ENCODE measurements around the gene KRT82. TPM values are rescaled to one million over a fixed set of nuclear protein-coding genes. Genes with fewer than 3 reads are reported as not detected.

Gene KRT82
- total RNA-seq, 4 donors from 2014 or later: not detected

DNA sequence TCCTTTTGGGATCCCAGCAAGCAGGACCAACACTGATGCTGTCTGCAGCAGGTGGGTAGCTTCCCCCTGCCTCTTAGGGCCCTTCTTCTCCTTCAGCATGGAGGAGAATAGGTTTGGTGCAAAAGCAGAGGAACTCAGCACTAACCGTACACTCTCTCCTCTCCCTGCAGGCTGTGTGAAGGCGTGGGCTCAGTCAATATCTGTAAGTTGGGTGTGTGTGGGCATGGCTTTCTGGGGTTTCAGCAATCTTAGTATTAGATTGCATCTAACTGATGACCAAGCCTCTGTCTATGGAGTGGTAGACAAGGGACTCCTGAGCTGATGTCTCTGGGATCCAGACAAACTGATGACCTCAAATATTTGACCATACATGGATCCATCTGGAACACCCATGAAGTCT, 53.2 kb downstream of the KRT82 start:
- no peak overlapping the region for H3K4me3 ChIP-seq
- H3K9me3 ChIP-seq: no peaks in the 10 kb centered on the region
- TF ChIP-seq, protein P1, sequence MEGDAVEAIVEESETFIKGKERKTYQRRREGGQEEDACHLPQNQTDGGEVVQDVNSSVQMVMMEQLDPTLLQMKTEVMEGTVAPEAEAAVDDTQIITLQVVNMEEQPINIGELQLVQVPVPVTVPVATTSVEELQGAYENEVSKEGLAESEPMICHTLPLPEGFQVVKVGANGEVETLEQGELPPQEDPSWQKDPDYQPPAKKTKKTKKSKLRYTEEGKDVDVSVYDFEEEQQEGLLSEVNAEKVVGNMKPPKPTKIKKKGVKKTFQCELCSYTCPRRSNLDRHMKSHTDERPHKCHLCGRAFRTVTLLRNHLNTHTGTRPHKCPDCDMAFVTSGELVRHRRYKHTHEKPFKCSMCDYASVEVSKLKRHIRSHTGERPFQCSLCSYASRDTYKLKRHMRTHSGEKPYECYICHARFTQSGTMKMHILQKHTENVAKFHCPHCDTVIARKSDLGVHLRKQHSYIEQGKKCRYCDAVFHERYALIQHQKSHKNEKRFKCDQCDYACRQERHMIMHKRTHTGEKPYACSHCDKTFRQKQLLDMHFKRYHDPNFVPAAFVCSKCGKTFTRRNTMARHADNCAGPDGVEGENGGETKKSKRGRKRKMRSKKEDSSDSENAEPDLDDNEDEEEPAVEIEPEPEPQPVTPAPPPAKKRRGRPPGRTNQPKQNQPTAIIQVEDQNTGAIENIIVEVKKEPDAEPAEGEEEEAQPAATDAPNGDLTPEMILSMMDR (IDR thresholded peaks at IDR 0.05): no peak
- no peak for TF ChIP-seq POLR2A (IDR thresholded peaks at IDR 0.05)
- H3K36me3 ChIP-seq: no peaks in the 10 kb centered on the region
- no peaks in the 10 kb centered on the region for H3K4me1 ChIP-seq
- H3K27ac ChIP-seq: no peak overlapping the region
- no peaks in the 10 kb centered on the region for H3K27me3 ChIP-seq
- DNase-seq: no peak

DNA sequence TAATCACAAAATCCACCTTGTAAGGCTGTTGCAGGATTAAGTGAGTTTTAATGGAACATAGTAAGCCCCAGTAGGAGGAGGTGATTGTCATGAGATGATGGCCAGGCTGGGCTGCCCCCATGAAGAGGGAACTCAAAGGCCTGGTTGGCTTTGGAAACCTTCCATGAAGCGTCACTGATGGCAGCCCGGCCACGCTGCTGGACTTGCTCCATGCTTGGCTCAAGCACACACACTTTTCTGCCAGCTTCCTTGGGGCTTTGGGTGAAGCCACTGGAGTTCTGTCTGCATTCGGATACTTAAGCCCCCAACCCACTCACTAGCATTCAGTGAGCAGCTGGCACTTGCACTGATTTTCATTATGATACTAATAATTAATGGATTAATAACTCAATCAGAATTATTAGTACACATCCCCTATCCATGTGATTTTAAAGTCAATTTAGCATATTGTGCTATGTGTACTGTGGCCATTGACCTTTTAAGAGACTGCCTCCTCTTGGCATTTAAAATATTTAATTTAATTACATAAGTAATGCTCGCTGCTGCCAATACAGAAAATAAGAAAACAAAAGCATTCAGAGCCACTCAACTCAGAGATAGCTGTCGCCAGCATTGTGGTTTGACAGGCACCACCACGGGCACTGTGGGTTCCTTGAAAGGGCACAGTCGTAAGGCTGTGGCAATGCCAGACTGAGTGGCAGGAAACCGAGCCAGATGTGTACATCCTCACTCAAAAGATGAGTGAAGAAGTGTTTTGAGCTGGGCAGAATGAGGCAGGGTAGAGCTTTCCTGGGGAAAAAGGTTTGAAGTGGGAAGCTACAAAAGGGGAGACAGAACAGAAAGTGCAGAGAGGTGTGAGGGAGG, 54.7 kb downstream of the KRT82 start:
- Histone ChIP-seq H3K36me3 (no peaks in the 10 kb centered on the region), H3K27me3 (no peaks in the 10 kb centered on the region), H3K4me3 (no peak overlapping the region), H3K9me3 (no peaks in the 10 kb centered on the region), H3K4me1 (no peaks in the 10 kb centered on the region), H3K27ac (no peak overlapping the region)
- TF ChIP-seq, protein P1 (IDR thresholded peaks at IDR 0.05): no peak
- TF ChIP-seq POLR2A (IDR thresholded peaks at IDR 0.05): no peak
- peak in 1 of 3 donors; percentile 43 for DNase-seq

DNA sequence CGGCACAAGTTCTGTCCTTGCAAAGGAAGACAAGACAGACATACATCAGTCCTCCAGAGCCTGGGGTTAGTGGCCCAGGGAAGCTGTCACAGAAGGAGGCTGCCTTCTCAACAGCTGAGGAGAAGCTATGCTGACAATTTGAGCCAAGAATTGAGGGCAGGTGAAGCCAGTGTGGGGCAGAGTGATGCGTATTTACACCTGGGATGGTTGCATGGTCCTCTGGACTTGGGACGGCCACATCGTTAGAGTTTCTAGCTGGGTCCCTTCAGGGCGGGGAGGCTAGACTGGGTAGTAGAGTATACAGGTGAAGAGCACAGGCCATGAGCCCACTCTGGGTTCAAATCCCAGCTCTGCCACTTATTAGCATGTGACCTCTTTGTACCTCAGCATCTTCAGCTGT, 55.3 kb downstream of the KRT82 start:
- DNase-seq: peak in 1 of 3 donors; percentile 21
- TF ChIP-seq, protein P1 (IDR thresholded peaks at IDR 0.05): no peak
- TF ChIP-seq POLR2A (IDR thresholded peaks at IDR 0.05): no peak
- no peaks in the 10 kb centered on the region for H3K36me3 ChIP-seq
- H3K27me3 ChIP-seq: no peaks in the 10 kb centered on the region
- H3K4me3 ChIP-seq: no peak overlapping the region
- H3K9me3 ChIP-seq: no peaks in the 10 kb centered on the region
- H3K4me1 ChIP-seq: no peaks in the 10 kb centered on the region
- H3K27ac ChIP-seq: no peak overlapping the region

DNA sequence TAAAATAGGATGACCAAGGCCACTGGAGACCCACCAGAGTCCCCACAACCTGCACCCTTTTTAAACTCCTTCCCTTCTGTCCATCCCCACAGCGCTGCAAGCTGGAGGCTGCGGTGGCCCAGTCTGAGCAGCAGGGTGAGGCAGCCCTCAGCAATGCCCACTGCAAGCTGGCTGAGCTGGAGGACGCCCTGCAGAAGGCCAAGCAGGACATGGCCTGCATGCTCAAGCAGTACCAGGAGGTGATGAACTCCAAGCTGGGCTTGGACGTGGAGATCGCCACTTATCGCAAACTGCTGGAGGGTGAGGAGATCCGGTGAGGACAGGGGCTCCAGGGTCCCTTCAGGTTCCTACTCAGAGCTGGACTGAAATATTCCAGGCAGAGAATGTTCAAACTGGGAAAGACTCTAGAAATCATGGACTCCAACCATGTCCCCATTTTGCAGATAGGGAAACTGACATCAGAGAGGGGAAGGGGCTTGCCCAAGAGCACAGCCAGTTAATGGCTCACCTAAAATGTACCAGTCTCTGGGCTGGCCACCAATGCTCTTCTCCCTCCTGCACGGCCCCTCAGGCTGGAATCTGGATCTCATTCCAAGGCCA, 56.0 kb downstream of the KRT82 start:
- DNase-seq: peak in 1 of 3 donors; percentile 32
- no peaks in the 10 kb centered on the region for H3K27me3 ChIP-seq
- H3K4me1 ChIP-seq: no peaks in the 10 kb centered on the region
- TF ChIP-seq, protein P1 (IDR thresholded peaks at IDR 0.05): no peak
- TF ChIP-seq POLR2A (IDR thresholded peaks at IDR 0.05): no peak
- no peak overlapping the region for H3K27ac ChIP-seq
- H3K9me3 ChIP-seq: no peaks in the 10 kb centered on the region
- H3K36me3 ChIP-seq: no peaks in the 10 kb centered on the region
- H3K4me3 ChIP-seq: no peak overlapping the region

DNA sequence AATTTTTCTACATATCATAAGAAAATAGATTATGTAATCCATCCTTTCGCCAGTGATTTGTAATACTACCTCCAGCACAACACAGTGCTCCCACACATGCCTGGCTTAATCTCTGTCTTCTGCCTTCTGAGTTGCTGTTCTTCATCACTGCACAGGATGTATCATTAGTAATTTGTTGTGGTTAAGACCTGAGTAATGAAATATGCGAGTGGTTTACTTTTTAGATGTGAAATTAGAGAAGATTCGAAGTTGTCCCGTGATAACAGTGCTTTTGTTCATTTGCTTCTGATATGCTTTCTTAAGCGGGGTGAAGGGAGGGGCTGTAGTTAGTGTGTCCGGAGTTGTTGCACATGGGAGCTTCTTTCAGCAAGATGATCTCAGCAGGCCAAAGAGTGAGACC, 56.9 kb downstream of the KRT82 start:
- H3K27ac ChIP-seq: no peak overlapping the region
- H3K4me1 ChIP-seq: no peaks in the 10 kb centered on the region
- no peak overlapping the region for H3K4me3 ChIP-seq
- no peaks in the 10 kb centered on the region for H3K36me3 ChIP-seq
- TF ChIP-seq, protein P1 (IDR thresholded peaks at IDR 0.05): no peak
- TF ChIP-seq POLR2A (IDR thresholded peaks at IDR 0.05): no peak
- DNase-seq: no peak
- no peaks in the 10 kb centered on the region for H3K27me3 ChIP-seq
- H3K9me3 ChIP-seq: no peaks in the 10 kb centered on the region
